GM12864 (cell line): ENCODE measurements around the gene OPCML.

Source experiments
- DNase-seq: peaks from one replicate; pipeline ENCODE4 v3.0.0-alpha.2; 2011; ENCODE audit warnings: low read depth
- H3K4me3 ChIP-seq: 2 replicates; pipeline ENCODE4 v1.5.1; 2011; ENCODE audit warnings: mild to moderate bottlenecking, low read depth, low read length, control low read depth
- CTCF ChIP-seq: IDR thresholded peaks from 2 replicates; pipeline ENCODE4 v1.5.1; 2011; ENCODE audit warnings: low read depth, mild to moderate bottlenecking, moderate library complexity, low read length, control low read depth, inconsistent platforms; ENCODE audit errors: missing control alignments

OPCML gene

DNA sequence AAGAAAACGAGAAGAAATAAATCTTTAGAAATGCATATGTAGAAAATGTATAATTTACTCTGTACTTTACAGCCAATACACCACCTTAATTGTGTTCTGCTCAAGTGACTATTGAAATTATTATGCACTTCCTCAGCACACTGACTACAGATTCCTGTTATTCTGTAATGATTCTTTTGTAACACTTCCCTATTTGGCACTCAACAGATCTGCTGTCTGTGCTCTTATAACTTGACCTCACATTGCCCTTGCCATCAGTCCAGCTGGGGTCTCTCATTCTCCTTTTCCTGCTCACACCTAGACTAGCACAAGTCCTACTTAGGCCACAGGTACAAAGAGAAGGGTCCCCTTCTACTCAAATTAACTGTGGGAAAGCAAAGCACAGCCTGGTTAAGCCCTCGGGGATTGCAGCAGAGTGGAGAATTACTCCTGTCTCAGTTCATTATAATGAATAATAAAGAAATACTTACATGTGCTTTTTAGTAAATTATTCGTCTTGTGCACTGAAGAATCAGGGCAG, 860.4 kb downstream of the OPCML start:
- H3K4me3 ChIP-seq: no peak overlapping the region
- no peak for TF ChIP-seq CTCF
- DNase-seq: no peak

- TF ChIP-seq CTCF: no peak
- no peak for DNase-seq
- H3K4me3 ChIP-seq: no peak overlapping the region
Measured at GRCh38 chr11:132670921-132671675, 861.2 kb downstream of the OPCML start.

DNA sequence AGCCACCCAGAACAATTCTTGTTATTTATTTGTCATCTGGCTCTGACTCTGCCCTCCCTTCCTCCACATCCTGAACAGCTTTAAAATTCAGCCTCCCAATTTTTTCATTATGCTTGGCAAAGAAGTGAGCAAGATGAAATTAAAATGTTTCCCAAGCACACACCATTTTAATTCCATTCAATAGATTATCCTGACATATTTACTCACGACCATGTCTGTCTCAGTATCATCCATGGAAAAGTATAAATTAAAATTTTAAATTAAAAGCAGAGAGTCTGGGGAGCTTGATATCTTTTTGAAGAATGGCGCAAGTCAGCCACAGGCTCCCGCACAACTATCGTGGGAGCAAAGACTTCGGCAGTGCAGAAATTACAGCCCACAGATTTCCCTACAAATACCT, 862.4 kb downstream of the OPCML start:
- TF ChIP-seq CTCF: no peak
- no peak for DNase-seq
- no peak overlapping the region for H3K4me3 ChIP-seq

- no peak for DNase-seq
- no peak overlapping the region for H3K4me3 ChIP-seq
- TF ChIP-seq CTCF: no peak
Measured at GRCh38 chr11:132665205-132665604, 867.1 kb downstream of the OPCML start.

- H3K4me3 ChIP-seq: no peak overlapping the region
- no peak for DNase-seq
- no peak for TF ChIP-seq CTCF
Measured at GRCh38 chr11:132658696-132659095, 873.6 kb downstream of the OPCML start.

DNA sequence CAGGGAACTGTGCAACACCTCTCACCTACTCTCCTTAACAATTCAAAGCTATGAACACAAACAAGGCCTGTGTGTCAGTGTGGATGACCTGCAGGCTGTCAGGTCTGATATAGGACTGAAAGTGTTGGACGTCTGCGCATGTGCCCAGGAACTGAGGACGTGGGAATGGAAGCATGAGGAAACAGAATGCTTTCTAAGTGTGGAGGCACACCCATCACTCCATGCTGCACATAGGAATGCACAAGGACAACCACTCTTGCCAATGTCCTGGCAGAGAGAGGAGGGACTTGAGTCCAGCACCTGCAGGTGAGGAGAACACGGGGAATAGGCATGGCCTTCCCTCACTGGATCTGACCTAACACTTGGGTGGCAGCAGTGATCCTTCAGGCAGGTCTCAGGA, 874.3 kb downstream of the OPCML start:
- DNase-seq: no peak
- TF ChIP-seq CTCF: no peak
- H3K4me3 ChIP-seq: no peak overlapping the region
